K562 (cell line): ENCODE measurements around the gene URI1. TPM values are rescaled to one million over a fixed set of nuclear protein-coding genes. Genes with fewer than 3 reads are reported as not detected.

Source experiments
- HNRNPH1 ChIP-seq: fragments of 200-400 bp; formaldehyde crosslinking; optimal IDR thresholded peaks from 2 replicates; pipeline ENCODE3; 2017; ENCODE audit warnings: low read depth, mild to moderate bottlenecking, low read length, moderate library complexity
- KAT8 ChIP-seq: fragments of 450-650 bp; IDR thresholded peaks from 2 replicates; pipeline ENCODE4 v1.6.1; 2016; ENCODE audit warnings: low read depth, mild to moderate bottlenecking
- KDM1A ChIP-seq, 2 experiments: fragments of 450-650 bp; IDR thresholded peaks; 2 replicates each; pipeline ENCODE4 v1.6.1; 2016; ENCODE audit warnings: mild to moderate bottlenecking in 2 of 2
- MTA1 ChIP-seq: fragments of 450-650 bp; IDR thresholded peaks from 2 replicates; pipeline ENCODE4 v1.6.1; 2017; ENCODE audit warnings: borderline replicate concordance
- PKNOX1 ChIP-seq: fragments of 450-650 bp; IDR thresholded peaks from 2 replicates; pipeline ENCODE4 v1.6.1; 2016
- POLR3A ChIP-seq: IDR thresholded peaks from 2 replicates; pipeline ENCODE4 v1.6.1; 2011; ENCODE audit warnings: borderline replicate concordance, mild to moderate bottlenecking, moderate library complexity; ENCODE audit not compliant: insufficient read length, insufficient read depth; ENCODE audit errors: extremely low read depth
- RB1 ChIP-seq: fragments of 450-650 bp; IDR thresholded peaks from 2 replicates; pipeline ENCODE4 v1.6.1; 2017; ENCODE audit warnings: low read depth, mild to moderate bottlenecking
- SPI1 ChIP-seq: IDR thresholded peaks from 2 replicates; pipeline ENCODE4 v1.6.1; 2011; ENCODE audit warnings: low read depth, low read length, control low read depth, borderline replicate concordance
- ZNF124 ChIP-seq: sonication (generic); formaldehyde crosslinking; IDR thresholded peaks from 2 replicates; pipeline ENCODE4 v1.8.1; 2022; ENCODE audit warnings: missing genetic modification reagents
- ZNF512 ChIP-seq: IDR thresholded peaks from 2 replicates; pipeline ENCODE4 v1.6.1; 2016; ENCODE audit warnings: missing genetic modification characterization, missing compliant biosample characterization
- polyA plus RNA-seq, 8 experiments: library from polyadenylated mRNA; depleted of rRNA in 4 of 8; stranded (reverse) in 5 of 8; unstranded in 3 of 8; fragments of >200 nt; fragmentation: Nextera tagmentation in 2 of 8; fragmentation: Illumina TruSeq in 1 of 8; extraction: Ambion mirVana in 2 of 8; extraction: Trizol in 1 of 8; gene quantifications; 2 replicates each; pipeline versions ENCODE4 v1.2.1 to v1.2.3, GENCODE V29; 2011 to 2014; ENCODE audit warnings: inconsistent platforms in 1 of 8, missing spikeins in 1 of 8
- total RNA-seq, 7 experiments: library from RNA; depleted of rRNA in 6 of 7; stranded (reverse); fragments of >200 nt in 6 of 7; fragmentation: Illumina TruSeq in 2 of 7; extraction: Trizol in 2 of 7; gene quantifications; 2 replicates each; pipeline versions ENCODE4 v1.2.1 to v1.2.3, GENCODE V29; 2011 to 2021; ENCODE audit warnings: low replicate concordance in 1 of 7

Gene URI1
- total and polyA plus RNA-seq, 9 of the 15 experiments (the other 6 are each of a cell fraction or from before 2014, with no cell fraction given) = 16.9 to 87.4 (median 63.9) TPM

- TF ChIP-seq HNRNPH1 = no peak
- TF ChIP-seq MTA1 = no peak
- TF ChIP-seq KDM1A (IDR thresholded peaks at IDR 0.05) = peak; percentile 30 to 68; a peak in 2 of 4 replicates
- no peak for TF ChIP-seq POLR3A
- TF ChIP-seq ZNF124 = no peak
- peak; percentile 56; the same call in 1 of the 2 replicates for TF ChIP-seq PKNOX1
- TF ChIP-seq RB1 = no peak
- peak; percentile 57 for TF ChIP-seq ZNF512 (tag)
- TF ChIP-seq KAT8 = no peak
- TF ChIP-seq SPI1 = no peak
Observed at GRCh38 chr19:29908963-29909944, 32.8 kb upstream of the URI1 start (continued).
